Right ventricle myocardium superior (tissue), 1 donor: ENCODE results near the gene BORCS5. TPM values are rescaled to one million over a fixed set of nuclear protein-coding genes. Genes with fewer than 3 reads are reported as not detected.
"Not testable (repeated sequence)": the region's sequence is repeated elsewhere in the genome, so short reads cannot be mapped to it uniquely, and the experiment has no call there.

ENCODE experiments used
- ATAC-seq: fragments of 200-7000 bp; cut with Tn5 transposase; one replicate; pipeline ENCODE4 v1.9.1; 2020; ENCODE audit warnings: mild to moderate bottlenecking; ENCODE audit not compliant: poor library complexity
- DNase-seq: peaks from one replicate; pipeline ENCODE4 v3.0.0-alpha.2; 2020
- intact Hi-C: fragments of 100-400 bp; cut with DNase I; formaldehyde crosslinking; loops from one replicate; pipeline ENCODE4 v1.11.2; 2022
- long read RNA-seq: library from polyadenylated mRNA; unstranded; transcript quantifications from one replicate; pipeline ENCODE4 v2.0.0, GENCODE V29; 2021
- total RNA-seq: library from RNA; stranded (reverse); fragmentation: NEBNext Ultra II Directional; extraction: Animal tissue kit (Norgen Biotek cat#: 25700); gene quantifications from one replicate; pipeline ENCODE4 v1.2.1, GENCODE V29; 2021
- donor health status: DM: no; HTN: yes; CAD: no; lungs with severe emphysema.

Gene BORCS5
- 7.8 TPM for total RNA-seq
- long read RNA-seq, full-length matches to known transcripts, result 11 of 11 reads
- long read RNA-seq, partial matches to known transcripts, result 0 of 11 reads
- long read RNA-seq, other reads (novel, unspliced or antisense), result 0 of 11 reads

DNA sequence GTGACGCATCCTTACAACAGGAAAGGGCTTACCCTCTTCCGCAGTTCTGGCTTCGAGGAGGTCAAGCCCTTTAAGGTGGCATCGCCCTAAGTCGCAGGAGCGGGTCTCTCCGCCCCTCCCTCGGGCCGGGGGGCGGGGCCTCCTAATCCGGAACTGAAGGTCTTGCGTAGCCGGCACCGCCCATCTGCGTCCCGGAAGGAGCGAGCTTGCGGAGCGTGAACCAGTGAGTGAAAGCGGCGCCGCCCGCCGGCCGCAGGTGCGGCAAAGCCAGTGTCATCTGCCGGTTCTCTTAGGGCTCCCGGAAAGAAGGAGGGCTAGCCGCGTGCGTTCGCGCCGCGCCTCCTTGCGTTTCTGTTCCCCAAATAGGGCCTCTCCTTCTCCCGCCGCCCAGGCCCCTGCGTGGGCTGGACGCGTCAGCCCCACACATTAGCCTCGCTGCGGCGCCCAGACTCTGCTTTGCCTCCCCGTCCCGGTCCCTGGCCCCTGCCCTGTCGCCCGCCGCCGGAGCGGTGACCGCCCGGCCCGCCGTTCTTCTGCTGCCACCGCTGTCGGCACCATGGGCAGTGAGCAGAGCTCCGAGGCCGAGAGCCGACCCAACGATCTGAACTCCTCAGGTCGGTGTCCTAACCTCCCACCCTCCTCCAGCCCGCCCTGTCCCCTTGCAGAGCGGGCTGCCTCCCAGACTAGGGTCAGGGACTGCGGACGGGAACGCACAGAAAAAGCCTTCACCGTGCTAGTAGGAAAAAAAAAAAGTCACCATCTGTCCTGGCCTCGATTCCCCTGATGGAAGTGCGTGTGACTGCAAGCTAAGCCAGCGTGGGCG lies at the start of gene BORCS5:
TSS of gene BORCS5 (plus strand) at position 183 of the 823 bp plus-strand sequence. CDS start at position 557, 374 bp downstream.
- DNase-seq, result peak; percentile 99
- peak; percentile 99 for ATAC-seq
- intact Hi-C loops, result no loop called here

DNA sequence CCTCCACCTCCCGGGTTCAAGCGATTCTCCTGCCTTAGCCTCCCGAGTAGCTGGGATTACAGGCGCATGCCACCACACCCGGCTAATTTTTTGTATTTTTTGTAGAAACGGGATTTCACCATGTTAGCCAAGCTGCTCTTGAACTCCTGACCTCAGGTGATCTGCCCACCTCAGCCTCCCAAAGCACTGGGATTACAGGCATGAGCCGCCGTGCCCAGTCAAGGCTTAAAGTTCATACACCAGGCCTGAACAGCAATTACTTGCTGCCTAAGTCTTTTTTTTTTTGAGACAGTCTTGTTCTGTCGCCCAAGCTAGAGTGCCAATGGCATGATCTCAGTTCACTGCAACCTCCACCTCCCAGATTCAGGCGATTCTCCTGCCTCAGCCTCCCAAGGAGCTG lies 46.2 kb upstream of the BORCS5 start:
- ATAC-seq, DNase-seq, intact Hi-C loops: not testable (repeated sequence)

DNA sequence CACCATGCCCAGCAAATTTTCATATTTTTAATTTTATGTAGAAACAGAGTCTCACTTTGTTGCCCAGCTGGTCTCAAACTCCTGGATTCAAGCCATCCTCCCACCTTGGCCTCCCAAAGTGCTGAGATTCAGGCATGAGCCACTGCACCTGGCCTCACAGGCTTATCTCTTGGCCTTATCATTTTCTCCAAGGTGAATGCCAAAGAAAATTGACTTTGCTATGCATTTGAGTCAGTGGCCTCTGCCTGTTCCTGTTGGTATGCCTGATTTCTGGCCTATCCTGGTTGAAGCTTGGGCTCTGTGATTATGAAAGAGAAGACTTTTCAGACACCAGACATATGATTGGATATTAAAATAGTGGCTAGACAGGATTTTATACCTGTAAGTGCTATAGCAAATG lies 41.0 kb upstream of the BORCS5 start:
- ATAC-seq (no peak), DNase-seq (no peak)
- intact Hi-C loops, result no loop called here

DNA sequence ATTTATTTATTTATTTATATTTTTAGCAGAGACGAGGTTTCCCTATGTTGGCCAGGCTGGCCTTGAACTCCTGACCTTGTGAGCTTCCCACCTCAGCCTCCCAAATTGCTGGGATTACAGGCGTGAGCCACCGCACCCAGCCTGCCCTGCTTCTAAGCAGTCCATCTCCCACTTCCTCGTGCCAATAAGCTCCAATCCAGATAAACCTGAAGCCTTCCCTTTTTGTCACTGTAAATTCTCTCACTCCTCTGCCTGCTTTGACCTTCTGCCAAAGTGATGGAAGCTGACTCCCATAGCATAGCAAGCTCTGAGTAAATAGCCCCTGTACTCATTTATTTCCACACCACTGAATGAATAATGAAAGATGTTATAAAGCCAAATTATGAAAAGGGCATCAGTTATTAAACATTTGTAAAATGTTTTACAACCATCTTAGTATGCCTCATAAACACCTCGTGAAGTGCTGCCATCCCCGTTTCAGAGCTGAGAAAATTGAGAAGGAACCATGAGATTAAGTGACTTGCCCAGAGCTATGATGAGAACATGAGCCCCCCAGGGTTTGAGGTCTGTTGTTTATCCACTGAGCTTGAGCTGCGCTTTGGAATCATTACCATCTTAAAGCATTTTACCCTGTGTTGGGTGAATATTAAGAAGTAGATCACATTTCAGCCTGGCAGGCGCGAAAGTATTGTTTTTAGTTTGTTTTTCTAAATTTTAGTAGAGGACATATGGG lies 37.3 kb upstream of the BORCS5 start:
- ATAC-seq (peak; percentile 45), DNase-seq (no peak)
- intact Hi-C loops, result no loop called here

DNA sequence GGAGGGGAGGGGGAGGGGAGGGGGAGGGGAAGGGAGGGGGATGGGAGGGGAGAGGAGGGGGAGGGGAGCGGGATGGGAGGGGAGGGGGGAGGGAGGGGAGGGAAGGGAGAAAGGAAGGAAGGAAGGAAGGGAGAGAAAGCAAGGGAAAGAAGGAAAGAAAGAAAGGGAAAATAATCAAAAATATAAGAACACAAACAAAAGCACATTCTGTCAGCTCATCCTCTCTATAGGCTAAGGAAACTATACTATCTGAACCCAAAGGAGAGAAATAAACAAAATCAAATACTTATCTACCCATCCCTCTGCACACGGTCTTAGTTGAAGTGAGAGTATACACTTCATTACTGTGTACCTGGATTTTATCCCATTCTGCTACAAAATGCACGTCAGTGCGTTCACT lies 33.8 kb upstream of the BORCS5 start:
- no peak for ATAC-seq
- DNase-seq, result no peak
- intact Hi-C loops, result no loop called here

DNA sequence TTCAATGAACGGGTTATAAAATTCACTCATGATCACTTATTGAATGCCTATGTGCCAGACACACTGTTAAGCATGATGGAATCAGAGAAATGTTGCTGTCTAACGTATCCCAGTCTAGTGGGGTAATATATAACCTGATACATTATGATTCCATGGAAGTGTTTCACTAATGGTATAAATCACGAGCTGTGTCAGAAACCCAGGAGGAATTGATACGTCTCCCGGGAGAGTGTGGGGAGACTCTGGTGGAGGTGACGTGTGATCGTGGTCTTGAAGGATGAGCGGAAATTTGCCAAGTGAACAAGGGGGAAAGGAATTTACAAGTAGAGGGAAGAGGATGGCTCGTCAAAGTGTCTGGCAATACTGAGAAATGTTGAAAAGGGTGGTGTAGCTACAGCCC lies 33.3 kb upstream of the BORCS5 start:
- no peak for DNase-seq
- no peak for ATAC-seq
- intact Hi-C loops, result no loop called here

DNA sequence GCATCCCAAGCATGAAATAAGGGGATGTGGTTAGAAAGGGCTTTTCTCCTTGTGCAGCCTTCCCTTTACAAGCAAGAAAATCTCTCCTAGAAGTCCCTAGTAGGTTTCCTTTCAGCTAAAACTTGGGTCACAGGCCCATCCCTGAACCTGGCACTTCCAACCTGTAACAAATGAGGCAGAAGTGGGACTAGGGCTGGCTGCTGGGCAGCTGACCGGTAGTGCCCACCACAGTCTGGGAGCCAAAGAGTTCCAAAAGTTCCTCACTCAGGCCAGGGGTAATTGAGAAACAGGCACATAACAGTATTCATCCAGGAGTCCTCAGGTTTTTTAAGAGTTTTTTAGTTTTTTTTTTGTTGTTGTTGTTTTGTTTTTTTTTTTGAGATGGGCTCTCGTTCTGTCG lies 30.6 kb upstream of the BORCS5 start:
- intact Hi-C loops, result no loop called here
- DNase-seq (no peak), ATAC-seq (no peak)

DNA sequence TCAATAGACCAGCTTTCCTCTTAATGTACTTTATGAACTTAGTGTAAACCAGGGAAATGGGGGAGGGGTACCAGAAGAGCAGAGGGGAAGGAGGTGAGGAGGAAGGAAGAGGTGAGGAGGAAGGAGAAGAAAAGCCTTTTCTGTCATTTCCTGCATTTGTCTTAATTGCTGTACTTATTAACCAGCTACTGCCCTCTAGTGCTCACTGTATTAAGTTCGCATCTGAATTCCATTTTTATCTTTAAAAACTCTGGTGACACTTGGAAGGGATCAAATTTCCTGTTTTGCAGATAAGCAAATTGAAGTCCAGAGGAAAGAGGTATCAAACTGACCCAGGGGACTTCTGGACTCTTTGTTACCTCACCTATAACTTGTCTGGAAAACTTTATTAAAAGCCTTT lies 29.1 kb upstream of the BORCS5 start:
- intact Hi-C loops, result no loop called here
- DNase-seq (no peak), ATAC-seq (peak; percentile 53)

DNA sequence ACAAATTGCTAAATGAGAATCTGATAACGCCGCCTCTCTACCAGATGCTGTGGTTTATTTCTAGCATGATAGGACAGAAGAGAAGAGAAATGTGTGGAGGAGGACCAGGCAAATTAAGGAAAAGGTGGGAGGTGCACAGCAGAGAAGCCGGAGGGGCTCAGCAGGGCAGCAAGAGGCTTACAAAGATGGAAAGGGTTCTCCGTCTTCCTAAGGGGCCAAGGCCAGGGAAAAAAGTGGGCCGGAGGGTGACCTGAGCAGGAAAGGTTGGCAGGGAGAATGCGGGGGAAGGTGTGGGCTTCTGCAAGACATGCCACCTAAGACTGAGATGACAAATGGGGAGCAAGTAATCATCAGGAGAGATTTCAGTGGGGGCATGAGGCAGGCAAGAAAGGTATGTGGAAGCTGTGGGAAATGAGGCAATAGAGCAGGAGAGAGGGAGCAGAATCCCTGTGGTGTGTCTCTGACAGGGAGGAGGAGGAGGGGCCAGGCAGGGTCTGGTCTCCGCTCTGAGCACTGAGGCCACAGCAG lies 25.6 kb upstream of the BORCS5 start:
- intact Hi-C loops, result loop anchor here (5.0 to 10.0 kb wide), 2 partner anchors 249 to 747 kb away; no protein-coding TSS in a partner anchor

DNA sequence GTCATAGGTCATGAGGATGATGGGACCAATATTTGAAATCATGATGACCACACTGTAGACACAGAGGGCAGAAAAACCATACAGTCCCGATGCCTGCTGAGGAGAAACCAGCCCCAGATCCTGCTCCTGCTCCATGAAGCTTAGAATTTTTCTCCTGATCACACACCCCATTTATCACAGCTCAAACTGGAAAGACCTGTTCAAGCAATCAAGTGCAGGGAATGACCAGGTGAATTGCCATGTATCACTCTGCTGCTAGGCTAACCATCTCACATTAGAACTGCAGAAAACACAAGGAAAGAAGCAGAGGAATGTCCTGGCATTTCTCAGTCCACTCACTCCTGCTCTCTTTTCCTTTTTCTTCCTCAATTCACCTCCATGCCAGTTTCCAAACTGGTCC lies 25.0 kb upstream of the BORCS5 start:
- intact Hi-C loops, result loop anchor here (5.0 to 10.0 kb wide), 2 partner anchors 250 to 747 kb away; no protein-coding TSS in a partner anchor
- DNase-seq (no peak), ATAC-seq (no peak)

More for the DNA sequence above, 25.6 kb upstream of the BORCS5 start:
- ATAC-seq (no peak), DNase-seq (no peak)

DNA sequence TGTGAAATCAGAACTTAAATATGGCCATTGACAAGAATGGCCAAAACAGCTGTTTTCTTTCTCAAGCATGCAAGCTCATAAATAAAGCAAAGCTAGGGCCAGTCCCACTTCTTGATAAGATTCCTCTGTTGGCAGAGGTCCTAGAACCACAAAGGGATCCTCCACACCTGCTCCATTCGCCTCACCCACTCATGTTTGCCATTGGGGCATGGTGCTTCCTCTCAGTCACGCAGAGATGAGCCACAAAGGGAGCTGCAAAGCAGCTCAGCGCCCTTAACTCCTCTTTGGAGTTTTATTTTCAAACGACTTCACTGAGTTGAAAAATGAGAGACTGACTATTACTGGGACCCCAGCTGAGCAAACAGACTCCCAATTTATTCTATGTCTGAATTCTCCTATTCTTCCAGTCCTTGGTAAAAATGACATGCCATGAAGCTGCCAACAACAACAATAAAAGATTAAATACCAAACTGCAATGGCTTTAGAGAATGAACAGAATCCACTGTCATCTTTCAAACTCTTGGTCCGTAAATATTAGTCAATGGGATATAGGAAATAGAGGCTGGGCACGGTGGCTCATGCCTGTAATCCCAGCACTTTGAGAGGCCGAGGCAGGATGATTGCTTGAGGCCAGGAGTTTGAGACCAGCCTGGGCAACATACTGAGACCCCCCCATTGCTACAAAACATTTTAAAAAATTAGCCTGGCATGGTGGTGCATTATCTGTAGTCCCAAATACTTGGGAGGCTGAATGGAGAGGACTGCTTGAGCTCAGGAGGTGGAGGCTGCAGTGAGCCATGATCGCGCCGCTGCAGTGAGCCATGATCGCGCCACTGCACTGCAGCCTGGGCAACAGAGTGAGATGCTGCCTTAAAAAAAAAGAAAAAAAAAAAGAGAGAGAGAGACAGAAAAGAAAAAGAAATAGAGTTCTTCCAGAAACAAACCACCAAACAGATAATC lies 23.2 kb upstream of the BORCS5 start:
- DNase-seq, result no peak
- ATAC-seq, result no peak
- intact Hi-C loops, result loop anchor here (5.0 to 10.0 kb wide), 2 partner anchors 251 to 749 kb away; no protein-coding TSS in a partner anchor

DNA sequence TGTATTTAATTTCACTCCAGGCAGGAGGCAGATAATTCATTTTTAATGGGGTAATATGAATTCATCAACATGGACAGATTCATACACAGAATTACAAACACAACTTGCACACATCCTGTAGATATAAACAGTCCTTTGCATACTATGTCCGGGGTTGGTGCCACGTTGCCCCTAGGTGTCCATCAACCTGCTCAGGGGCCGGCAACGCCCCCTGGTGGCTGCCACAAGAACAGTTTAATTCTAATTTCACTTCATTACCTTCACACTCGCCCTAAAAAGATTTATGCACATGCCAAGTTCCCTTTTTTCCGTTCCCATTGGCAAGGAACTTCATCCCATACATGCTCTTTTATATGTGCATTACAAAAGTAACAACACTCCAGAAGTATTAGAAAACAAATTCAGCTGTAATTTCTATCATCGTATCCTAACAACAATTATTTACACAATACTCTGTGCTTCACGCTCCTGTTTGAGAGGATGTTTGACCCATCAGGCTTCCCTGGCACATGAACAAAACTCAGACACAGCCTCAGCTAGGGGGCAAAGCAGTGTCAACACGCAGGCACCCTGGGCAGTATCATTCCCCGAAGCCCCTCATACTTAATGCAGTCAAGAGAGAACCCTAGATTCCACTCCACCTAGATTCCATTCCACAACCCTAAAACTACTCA lies 22.4 kb upstream of the BORCS5 start:
- intact Hi-C loops, result loop anchor here (5.0 to 10.0 kb wide), 2 partner anchors 252 to 750 kb away; no protein-coding TSS in a partner anchor
- peak; percentile 72 for DNase-seq

DNA sequence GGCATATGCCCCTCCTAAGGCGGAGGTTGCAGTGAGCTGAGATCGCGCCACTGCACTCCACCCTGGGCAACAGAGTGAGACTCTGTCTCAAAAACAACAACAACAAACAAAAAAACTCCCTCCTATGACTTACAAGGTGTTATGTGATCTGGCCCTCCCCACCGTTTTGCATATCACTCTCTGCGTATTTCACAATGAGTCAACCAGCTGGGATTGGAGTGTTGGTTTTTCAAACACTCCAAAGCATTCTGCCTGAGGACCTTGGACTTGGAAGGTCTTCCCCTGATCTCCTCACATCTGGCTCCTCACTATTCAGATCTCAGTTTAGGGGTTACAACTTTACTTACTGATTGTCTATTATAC lies 20.8 kb upstream of the BORCS5 start:
- DNase-seq, result no peak
- intact Hi-C loops, result loop anchor here (10.0 kb wide), 1 partner anchor 751 kb away; no protein-coding TSS in a partner anchor
- ATAC-seq, result no peak

More for the DNA sequence above, 22.4 kb upstream of the BORCS5 start:
- ATAC-seq, result peak; percentile 78

DNA sequence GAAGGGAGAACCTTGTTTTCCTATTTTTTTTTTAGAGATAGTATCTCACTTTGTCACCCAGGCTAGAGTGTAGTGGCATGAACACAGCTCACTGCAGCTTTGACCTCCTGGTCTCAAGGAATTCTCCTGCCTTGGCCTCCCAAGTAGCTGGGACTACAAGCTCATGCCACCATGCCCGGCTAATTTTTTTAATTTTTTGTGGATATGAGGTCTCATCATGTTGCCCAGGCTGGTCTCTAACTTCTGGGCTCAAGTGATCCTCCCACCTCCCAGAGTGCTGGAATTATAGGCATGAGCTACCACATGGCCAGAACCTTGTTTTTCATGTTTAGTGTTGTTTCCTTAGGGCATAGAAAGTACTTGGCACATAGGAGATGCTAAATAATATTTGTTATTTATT lies 20.4 kb upstream of the BORCS5 start:
- intact Hi-C loops, result loop anchor here (10.0 kb wide), 1 partner anchor 752 kb away; no protein-coding TSS in a partner anchor
- no peak for ATAC-seq

DNA sequence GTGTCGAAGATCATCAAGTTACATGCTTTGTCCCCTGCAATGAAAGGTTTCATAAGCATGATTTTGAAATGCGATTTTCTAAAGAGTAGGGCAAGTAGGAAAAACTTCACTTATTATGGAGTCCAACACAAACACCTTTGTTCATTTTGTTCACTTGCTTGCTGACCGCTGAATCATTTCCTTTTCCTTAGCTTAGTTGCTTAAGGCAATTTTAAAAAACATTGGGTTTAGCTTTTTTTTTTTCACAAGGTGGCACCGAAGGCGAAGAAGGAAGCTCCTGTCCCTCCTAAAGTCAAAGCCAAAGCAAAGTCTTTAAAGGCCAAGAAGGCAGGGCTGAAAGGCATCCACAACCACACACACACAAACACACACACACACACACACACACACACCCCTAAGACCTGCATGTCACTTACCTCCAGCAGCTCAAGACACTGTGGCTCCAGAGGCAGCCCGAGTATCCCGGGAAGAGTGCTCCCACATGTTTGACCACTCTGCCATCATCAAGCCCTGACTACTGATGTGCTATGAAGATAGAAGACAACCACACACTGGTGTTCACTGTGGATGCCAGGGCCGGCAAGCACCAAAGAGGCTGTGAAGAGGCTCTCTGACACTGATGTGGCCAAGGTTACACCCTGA lies 18.2 kb upstream of the BORCS5 start:
- intact Hi-C loops, result loop anchor here (10.0 kb wide), 1 partner anchor 754 kb away; no protein-coding TSS in a partner anchor
- ATAC-seq, result no peak
- DNase-seq, result no peak

More for the DNA sequence above, 20.4 kb upstream of the BORCS5 start:
- DNase-seq, result no peak

DNA sequence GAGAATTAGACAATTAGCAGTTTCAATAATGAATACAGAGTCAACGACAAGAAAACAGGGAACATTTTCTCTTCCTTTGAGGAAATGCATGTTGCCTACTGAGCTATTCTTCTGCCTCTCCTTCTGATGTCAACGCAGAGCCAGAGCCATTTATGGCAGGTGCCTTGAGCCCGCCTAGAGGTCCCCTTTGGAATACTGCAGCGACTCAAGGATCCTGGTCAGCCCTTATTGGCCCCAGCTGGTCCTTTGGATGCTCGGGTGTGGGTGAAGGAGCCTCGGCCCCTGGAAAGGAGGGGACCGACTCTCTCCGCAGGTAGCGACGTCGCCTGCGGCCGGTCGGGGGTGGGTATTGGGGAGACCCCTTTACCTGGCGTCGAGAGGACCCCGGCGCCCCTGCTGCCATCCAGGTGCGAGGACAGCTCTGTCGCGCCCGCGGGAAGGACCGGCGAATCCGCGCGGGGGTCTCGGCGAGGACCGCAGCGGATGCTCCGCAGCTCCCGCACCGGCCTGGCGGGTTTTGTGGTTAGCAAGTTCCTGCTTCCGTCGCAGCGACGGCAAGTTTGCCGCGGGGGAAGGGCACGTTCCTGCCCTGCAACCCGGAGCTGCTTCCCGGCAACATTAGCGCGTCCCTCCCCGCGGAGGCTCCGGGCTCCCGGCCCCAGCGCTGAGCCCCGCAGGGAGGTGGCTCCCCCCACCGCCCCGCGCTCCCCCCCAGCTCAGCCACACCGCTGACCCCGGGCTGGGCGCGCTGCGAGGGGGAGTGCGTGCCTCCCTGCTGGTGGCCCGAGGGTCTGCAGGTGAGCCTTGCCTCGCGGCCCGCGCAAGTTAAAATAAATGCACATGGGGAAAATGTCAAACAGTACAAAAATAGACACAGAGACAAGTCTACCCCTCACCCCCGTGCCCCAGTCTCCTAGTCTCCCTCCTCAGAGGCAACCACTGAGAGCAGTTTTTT lies 6.9 kb upstream of the BORCS5 start, which contains the start of gene MANSC1:
TSS of gene MANSC1 (minus strand) at position 532 of the 955 bp plus-strand sequence. CDS start 6,928 bp downstream, outside the sequence.
- ATAC-seq (peak; percentile 94), DNase-seq (peak; percentile 83)
- intact Hi-C loops, result no loop called here
